Omental fat pad (tissue), 4 donors: ENCODE results near the gene MEAF6. TPM values are rescaled to one million over a fixed set of nuclear protein-coding genes. Genes with fewer than 3 reads are reported as not detected.
"Not testable (repeated sequence)": the region's sequence is repeated elsewhere in the genome, so short reads cannot be mapped to it uniquely, and the experiment has no call there.

Experiments used
- ATAC-seq: fragments of 150-250 bp; one replicate; pipeline ENCODE4 v1.9.1; 2016; ENCODE audit warnings: mild to moderate bottlenecking, moderate library complexity; ENCODE audit not compliant: low FRiP score
- DNase-seq: peaks from one replicate; pipeline ENCODE4 v3.0.0-alpha.2; 2019; ENCODE audit warnings: low spot score
- CTCF ChIP-seq, 3 donors: fragments of 450-650 bp; IDR thresholded peaks; one replicate each; pipeline ENCODE4 v1.5.1; 2016 to 2017; ENCODE audit warnings: antibody characterized with exemption in 3 of 3, mild to moderate bottlenecking in 3 of 3, moderate library complexity in 2 of 3
- total RNA-seq, 4 donors: library from RNA; depleted of rRNA; stranded (reverse); fragments of >200 nt; gene quantifications; one replicate each; pipeline ENCODE4 v1.1.0, GENCODE V29; 2016

MEAF6 gene
- total RNA-seq, 4 donors from 2014 or later = 56.2 to 87.2 (median 61.5) TPM

- no peak for DNase-seq
- no peak for ATAC-seq
- TF ChIP-seq CTCF (IDR thresholded peaks at IDR 0.05) = no peak
Measured at GRCh38 chr1:37544530-37544929, 30.0 kb upstream of the MEAF6 start.

GRCh38 chr1:37540036-37540785, 25.6 kb upstream of the MEAF6 start:
- TF ChIP-seq CTCF (IDR thresholded peaks at IDR 0.05) = no peak
- DNase-seq = no peak
- ATAC-seq = no peak

- DNase-seq, ATAC-seq: not testable (repeated sequence)
Measured at GRCh38 chr1:37539154-37539553, 24.6 kb upstream of the MEAF6 start.

- no peak for TF ChIP-seq CTCF (IDR thresholded peaks at IDR 0.05)
- DNase-seq = no peak
- ATAC-seq = no peak
Measured at GRCh38 chr1:37537378-37537777, 22.8 kb upstream of the MEAF6 start.

GRCh38 chr1:37533317-37534093, 18.9 kb upstream of the MEAF6 start:
- no peak for TF ChIP-seq CTCF (IDR thresholded peaks at IDR 0.05)
- DNase-seq (no peak), ATAC-seq (no peak)

GRCh38 chr1:37532418-37533156, 18.0 kb upstream of the MEAF6 start:
- ATAC-seq, DNase-seq: not testable (repeated sequence)

- not testable (repeated sequence) for ATAC-seq, DNase-seq
Measured at GRCh38 chr1:37529888-37530287, 15.3 kb upstream of the MEAF6 start.

GRCh38 chr1:37519613-37520012, 5.0 kb upstream of the MEAF6 start:
- no peak for TF ChIP-seq CTCF (IDR thresholded peaks at IDR 0.05)
- ATAC-seq = no peak
- no peak for DNase-seq

- not testable (repeated sequence) for DNase-seq, ATAC-seq
Measured at GRCh38 chr1:37518929-37519328, 4.4 kb upstream of the MEAF6 start.

GRCh38 chr1:37518241-37518640, 3.7 kb upstream of the MEAF6 start:
- not testable (repeated sequence) for DNase-seq, ATAC-seq
